Hepatocyte (in vitro differentiated cells): Measurements from ENCODE around the gene CYTH1. TPM values are rescaled to one million over a fixed set of nuclear protein-coding genes. Genes with fewer than 3 reads are reported as not detected.

Experiments
- DNase-seq: peaks from one replicate; pipeline ENCODE4 v3.0.0-alpha.2; 2016; ENCODE audit warnings: low spot score
- H2AFZ ChIP-seq: fragments of 200-600 bp; sonication (generic); 2 replicates; pipeline ENCODE4 v1.6.0; 2016; ENCODE audit warnings: antibody characterized with exemption, mild to moderate bottlenecking
- H3K27ac ChIP-seq: fragments of 200-600 bp; sonication (generic); 2 replicates; pipeline ENCODE4 v1.5.1; 2016; ENCODE audit warnings: mild to moderate bottlenecking
- H3K27me3 ChIP-seq: fragments of 200-600 bp; sonication (generic); 2 replicates; pipeline ENCODE4 v1.6.1; 2016
- H3K36me3 ChIP-seq: fragments of 200-600 bp; sonication (generic); replicated peaks from 2 replicates; pipeline ENCODE4 v1.5.1; 2016; ENCODE audit warnings: low read depth; ENCODE audit not compliant: insufficient read depth
- H3K4me1 ChIP-seq: fragments of 200-600 bp; sonication (generic); 2 replicates; pipeline ENCODE4 v1.5.1; 2016; ENCODE audit warnings: mild to moderate bottlenecking, moderate library complexity; ENCODE audit not compliant: insufficient read depth
- H3K4me2 ChIP-seq: fragments of 200-600 bp; sonication (generic); 2 replicates; pipeline ENCODE4 v1.6.0; 2016
- H3K4me3 ChIP-seq: fragments of 200-600 bp; sonication (generic); 2 replicates; pipeline ENCODE4 v1.5.1; 2016; ENCODE audit warnings: mild to moderate bottlenecking
- H3K79me2 ChIP-seq: fragments of 200-600 bp; sonication (generic); 2 replicates; pipeline ENCODE4 v1.6.0; 2017; ENCODE audit warnings: mild to moderate bottlenecking
- H3K9me2 ChIP-seq: fragments of 200-600 bp; sonication (generic); replicated peaks from 2 replicates; pipeline ENCODE4 v1.6.0; 2017; ENCODE audit warnings: mild to moderate bottlenecking; ENCODE audit not compliant: insufficient read depth
- H3K9me3 ChIP-seq: fragments of 200-600 bp; sonication (generic); 2 replicates; pipeline ENCODE4 v1.5.1; 2016; ENCODE audit warnings: low read depth, mild to moderate bottlenecking
- H4K20me1 ChIP-seq: fragments of 200-600 bp; sonication (generic); 2 replicates; pipeline ENCODE4 v1.6.0; 2016; ENCODE audit warnings: mild to moderate bottlenecking; ENCODE audit not compliant: insufficient read depth, poor library complexity, severe bottlenecking
- EZH2 ChIP-seq: fragments of 200-600 bp; sonication (generic); IDR thresholded peaks from 2 replicates; pipeline ENCODE4 v1.6.1; 2016; ENCODE audit warnings: antibody characterized with exemption, mild to moderate bottlenecking, borderline replicate concordance
- EZH2phosphoT487 ChIP-seq: fragments of 200-600 bp; sonication (generic); IDR thresholded peaks from one replicate; pipeline ENCODE4 v1.6.1; 2018; ENCODE audit warnings: antibody characterized with exemption, mild to moderate bottlenecking, low read depth, moderate library complexity; ENCODE audit not compliant: unreplicated experiment, severe bottlenecking
- WGBS: methylation state at CpG from one replicate; pipeline ENCODE4 v1.1.6; 2016; ENCODE audit warnings: low lambda C conversion rate; ENCODE audit errors: missing lambda C conversion rate; 5-methylcytosine and 5-hydroxymethylcytosine counted together
- polyA plus RNA-seq: library from polyadenylated mRNA; unstranded; fragments of >200 nt; fragmentation: Nextera tagmentation; extraction: Ambion mirVana; gene quantifications from 2 replicates; pipeline ENCODE4 v1.2.1, GENCODE V29; 2016
- total RNA-seq: library from RNA; depleted of rRNA; stranded (reverse); fragments of >200 nt; gene quantifications from 2 replicates; pipeline ENCODE4 v1.2.3, GENCODE V29; 2014
- TF ChIP-seq, protein P1 (sequence below): fragments of 200-600 bp; sonication (generic); IDR thresholded peaks from 2 replicates; pipeline ENCODE4 v1.5.1; 2016; ENCODE audit warnings: antibody characterized with exemption, mild to moderate bottlenecking; ENCODE audit not compliant: poor library complexity

CYTH1 gene
- total and polyA plus RNA-seq, 2 experiments from 2014 or later, result 38.5 to 44.4 TPM

DNA sequence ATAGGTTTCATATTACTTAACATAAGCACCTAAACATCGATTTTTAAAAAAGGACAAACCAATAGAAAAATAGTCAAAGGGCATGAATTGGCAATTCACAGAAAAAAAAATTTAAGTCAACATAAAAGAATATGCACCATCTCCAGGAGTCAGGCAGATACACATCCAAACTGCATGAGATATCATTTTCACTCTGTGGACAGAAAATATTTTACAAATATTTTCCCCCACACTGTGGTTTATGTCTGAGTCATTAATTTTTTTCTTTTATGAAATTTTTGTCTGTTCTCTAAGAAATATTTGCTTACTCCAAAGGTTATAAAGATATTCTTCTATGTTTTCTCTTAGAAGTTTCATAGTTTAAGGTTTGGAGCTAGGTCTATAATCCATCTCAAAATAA lies 130.5 kb downstream of the CYTH1 start:
- Histone ChIP-seq H3K4me2 (no peak overlapping the region), H3K4me3 (no peak overlapping the region), H3K9me3 (no peaks in the 10 kb centered on the region), H3K36me3 (no peaks in the 10 kb centered on the region), H4K20me1 (no peaks in the 10 kb centered on the region), H3K27me3 (no peaks in the 10 kb centered on the region), H3K4me1 (no peaks in the 10 kb centered on the region), H3K27ac (no peak overlapping the region), H3K9me2 (no peaks in the 10 kb centered on the region), H2AFZ (no peak overlapping the region), H3K79me2 (no peaks in the 10 kb centered on the region)
- TF ChIP-seq, protein P1, sequence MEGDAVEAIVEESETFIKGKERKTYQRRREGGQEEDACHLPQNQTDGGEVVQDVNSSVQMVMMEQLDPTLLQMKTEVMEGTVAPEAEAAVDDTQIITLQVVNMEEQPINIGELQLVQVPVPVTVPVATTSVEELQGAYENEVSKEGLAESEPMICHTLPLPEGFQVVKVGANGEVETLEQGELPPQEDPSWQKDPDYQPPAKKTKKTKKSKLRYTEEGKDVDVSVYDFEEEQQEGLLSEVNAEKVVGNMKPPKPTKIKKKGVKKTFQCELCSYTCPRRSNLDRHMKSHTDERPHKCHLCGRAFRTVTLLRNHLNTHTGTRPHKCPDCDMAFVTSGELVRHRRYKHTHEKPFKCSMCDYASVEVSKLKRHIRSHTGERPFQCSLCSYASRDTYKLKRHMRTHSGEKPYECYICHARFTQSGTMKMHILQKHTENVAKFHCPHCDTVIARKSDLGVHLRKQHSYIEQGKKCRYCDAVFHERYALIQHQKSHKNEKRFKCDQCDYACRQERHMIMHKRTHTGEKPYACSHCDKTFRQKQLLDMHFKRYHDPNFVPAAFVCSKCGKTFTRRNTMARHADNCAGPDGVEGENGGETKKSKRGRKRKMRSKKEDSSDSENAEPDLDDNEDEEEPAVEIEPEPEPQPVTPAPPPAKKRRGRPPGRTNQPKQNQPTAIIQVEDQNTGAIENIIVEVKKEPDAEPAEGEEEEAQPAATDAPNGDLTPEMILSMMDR, result no peak
- TF ChIP-seq EZH2 (no peak), EZH2phosphoT487 (no peak)
- DNase-seq, result no peak
- 76% methylated on average over 1 of the region's 1 CpG for WGBS

DNA sequence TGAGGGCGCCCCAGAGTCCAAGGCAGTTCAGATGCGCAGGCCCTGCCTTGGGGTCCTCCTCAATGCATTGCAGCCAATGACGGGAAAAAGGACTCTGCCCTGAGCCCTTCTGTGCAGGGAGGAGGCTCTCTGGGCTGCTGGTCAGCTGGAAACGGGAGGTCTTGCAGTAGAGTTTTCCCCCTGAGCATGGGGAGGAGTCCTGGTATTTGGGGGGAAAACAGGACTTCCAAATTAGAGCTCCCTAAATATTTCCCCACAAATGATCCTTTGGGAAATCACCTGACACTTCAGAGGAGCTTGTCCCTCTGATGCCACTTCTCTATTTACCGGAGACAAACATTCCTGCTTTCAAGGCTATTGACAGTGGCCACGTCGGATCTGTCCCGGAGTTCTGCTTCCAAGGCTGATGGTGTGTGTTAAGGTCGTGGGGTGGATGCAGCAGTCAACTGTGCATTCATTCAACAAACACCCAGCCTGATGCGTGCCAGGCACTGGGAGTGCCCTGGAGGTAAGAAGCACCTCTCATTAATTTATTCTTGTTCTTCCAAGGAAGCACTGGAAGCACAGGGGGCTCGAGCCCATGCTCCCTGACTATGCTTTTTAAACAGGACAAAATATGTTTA lies 131.9 kb downstream of the CYTH1 start:
- TF ChIP-seq EZH2phosphoT487, result no peak
- Histone ChIP-seq H3K9me2 (no peaks in the 10 kb centered on the region), H3K4me3 (no peak overlapping the region), H4K20me1 (no peaks in the 10 kb centered on the region), H2AFZ (no peak overlapping the region), H3K4me1 (no peaks in the 10 kb centered on the region), H3K9me3 (no peaks in the 10 kb centered on the region), H3K79me2 (no peaks in the 10 kb centered on the region), H3K27me3 (no peaks in the 10 kb centered on the region), H3K36me3 (no peaks in the 10 kb centered on the region), H3K27ac (no peak overlapping the region), H3K4me2 (no peak overlapping the region)
- WGBS, result 62% methylated on average over 11 of the region's 11 CpGs
- no peak for DNase-seq

DNA sequence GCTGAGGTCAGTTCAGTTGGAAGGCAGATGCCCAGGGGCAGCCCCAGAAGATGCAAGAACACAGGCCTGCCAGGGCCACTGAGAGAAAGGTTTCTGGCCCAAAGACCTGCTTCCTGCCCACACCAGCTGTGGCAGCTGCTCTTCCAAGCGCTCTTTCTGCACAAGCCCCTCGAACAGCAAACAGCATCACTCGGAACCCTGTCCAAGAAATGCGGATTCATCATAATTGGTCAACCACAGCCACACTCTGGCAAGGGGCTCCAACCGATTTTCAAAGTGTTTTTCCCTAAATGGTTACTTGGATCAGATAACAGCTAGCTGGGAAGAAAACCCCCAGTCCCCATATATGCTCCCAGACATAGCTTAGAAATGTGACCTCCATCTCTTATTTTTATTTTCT lies 133.8 kb downstream of the CYTH1 start:
- 92% methylated on average over 5 of the region's 5 CpGs for WGBS
- Histone ChIP-seq H3K36me3 (no peaks in the 10 kb centered on the region), H3K27me3 (no peaks in the 10 kb centered on the region), H2AFZ (no peak overlapping the region), H3K9me2 (no peaks in the 10 kb centered on the region), H3K79me2 (no peaks in the 10 kb centered on the region), H3K4me2 (no peak overlapping the region), H3K4me3 (no peak overlapping the region), H3K27ac (no peak overlapping the region), H3K9me3 (no peaks in the 10 kb centered on the region), H3K4me1 (no peaks in the 10 kb centered on the region), H4K20me1 (no peaks in the 10 kb centered on the region)
- DNase-seq, result no peak
- TF ChIP-seq, protein P1, result no peak
- no peak for TF ChIP-seq EZH2
- no peak for TF ChIP-seq EZH2phosphoT487

DNA sequence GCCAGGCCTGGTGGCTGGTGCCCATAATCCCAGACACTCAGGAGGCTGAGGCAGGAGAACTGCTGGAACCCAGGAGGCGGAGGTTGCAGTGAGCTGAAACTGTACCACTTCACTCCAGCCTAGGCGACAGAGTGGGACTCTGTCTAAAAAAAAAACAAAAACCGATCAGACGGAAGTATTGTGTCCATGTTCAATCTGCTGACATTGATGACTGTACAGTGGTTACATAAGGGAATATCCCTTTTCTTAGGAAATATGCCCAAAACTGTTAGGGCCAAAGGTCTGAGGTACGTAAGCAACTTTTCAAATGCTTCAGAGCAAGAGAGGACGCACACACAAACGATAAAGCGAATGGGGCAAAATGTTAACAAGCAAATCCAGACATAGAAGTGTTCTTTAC lies 135.0 kb downstream of the CYTH1 start:
- H3K27ac ChIP-seq, result no peak overlapping the region
- H3K4me3 ChIP-seq, result no peak overlapping the region
- DNase-seq, result no peak
- H2AFZ ChIP-seq, result no peak overlapping the region
- no peaks in the 10 kb centered on the region for H3K36me3 ChIP-seq
- H3K4me2 ChIP-seq, result no peak overlapping the region
- no peaks in the 10 kb centered on the region for H3K79me2 ChIP-seq
- H3K27me3 ChIP-seq, result no peaks in the 10 kb centered on the region
- TF ChIP-seq, protein P1, result no peak
- TF ChIP-seq EZH2phosphoT487 (no peak), EZH2 (no peak)
- 94% methylated on average over 8 of the region's 8 CpGs for WGBS
- H3K4me1 ChIP-seq, result no peaks in the 10 kb centered on the region
- H3K9me3 ChIP-seq, result no peaks in the 10 kb centered on the region
- no peaks in the 10 kb centered on the region for H4K20me1 ChIP-seq
- H3K9me2 ChIP-seq, result no peaks in the 10 kb centered on the region
